Body of pancreas (tissue), 4 donors: Measurements from ENCODE around the gene UST.

Experiments used
- CTCF ChIP-seq, 7 experiments: fragments of 450-650 bp in 4 of 7; fragments of 200-600 bp in 3 of 7; sonication (generic) in 3 of 7; IDR thresholded peaks; one replicate each; pipeline ENCODE4 v1.5.1; 2016 to 2019; ENCODE audit warnings: antibody characterized with exemption in 7 of 7
- POLR2A ChIP-seq, 3 donors: fragments of 450-650 bp; IDR thresholded peaks; one replicate each; pipeline ENCODE4 v1.6.1; 2016; ENCODE audit warnings: antibody characterized with exemption in 3 of 3, mild to moderate bottlenecking in 2 of 3

DNA sequence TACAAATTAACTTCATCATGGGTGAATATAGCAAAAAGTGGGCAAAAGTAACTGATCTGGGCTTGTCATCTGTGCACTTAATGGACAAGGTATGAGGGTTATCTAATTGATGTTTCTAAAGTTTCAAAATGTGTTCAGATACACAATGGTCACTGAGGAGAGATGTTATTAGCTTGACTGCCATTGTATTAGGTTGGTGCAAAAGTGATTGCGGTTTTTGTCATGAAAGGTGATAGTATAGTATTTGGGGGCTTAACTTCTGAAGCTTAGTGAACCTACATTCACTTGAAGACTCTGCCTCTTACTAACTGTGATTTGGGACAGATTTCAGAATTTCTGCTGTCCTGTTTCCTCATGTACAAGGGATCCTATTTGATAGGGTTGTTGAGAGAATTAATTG lies 159.6 kb downstream of the UST start:
- TF ChIP-seq CTCF (IDR thresholded peaks at IDR 0.05) (no peak), POLR2A (IDR thresholded peaks at IDR 0.05) (no peak)
